K562 (cell line): ENCODE results near the gene TLX2. TPM values are rescaled to one million over a fixed set of nuclear protein-coding genes. Genes with fewer than 3 reads are reported as not detected.

Source experiments
- ARNT ChIP-seq, 2 experiments: fragments of 450-650 bp; IDR thresholded peaks; 2 replicates each; pipeline ENCODE4 v1.6.1; 2016; ENCODE audit warnings: mild to moderate bottlenecking in 1 of 2
- ATF3 ChIP-seq, 2 experiments: fragments of 450-650 bp in 1 of 2; sonication (generic) in 1 of 2; formaldehyde crosslinking in 1 of 2; IDR thresholded peaks in 1 of 2; conservative IDR thresholded peaks in 1 of 2; 2 replicates each; pipeline versions ENCODE4 v1.6.1 to v1.8.1; 2016 to 2023; ENCODE audit warnings: mild to moderate bottlenecking in 2 of 2, moderate library complexity in 2 of 2, inconsistent platforms in 1 of 2, missing genetic modification reagents in 1 of 2
- BCLAF1 ChIP-seq, 2 experiments: fragments of 450-650 bp in 1 of 2; IDR thresholded peaks; 2 replicates each; pipeline ENCODE4 v1.6.1; 2011 to 2017; ENCODE audit warnings: low read depth in 2 of 2, antibody characterized with exemption in 1 of 2, borderline replicate concordance in 1 of 2, low read length in 1 of 2, mild to moderate bottlenecking in 1 of 2, mixed read lengths in 1 of 2; ENCODE audit not compliant: control insufficient read depth in 1 of 2
- CREB1 ChIP-seq, 2 experiments: sonication (generic) in 1 of 2; formaldehyde crosslinking in 1 of 2; IDR thresholded peaks; 2 replicates each; pipeline versions ENCODE4 v1.6.1 to v1.8.0; 2012 to 2022; ENCODE audit warnings: inconsistent platforms in 1 of 2, mild to moderate bottlenecking in 1 of 2, missing genetic modification reagents in 1 of 2, moderate library complexity in 1 of 2
- ELF1 ChIP-seq: fragments of 200-800 bp; sonication (Bioruptor generic); IDR thresholded peaks from 2 replicates; pipeline ENCODE4 v1.6.1; 2016; ENCODE audit warnings: missing genetic modification characterization, missing compliant biosample characterization
- EP400 ChIP-seq: fragments of 450-650 bp; IDR thresholded peaks from 2 replicates; pipeline ENCODE4 v1.6.1; 2017; ENCODE audit warnings: antibody characterized with exemption, mild to moderate bottlenecking, moderate library complexity
- GABPA ChIP-seq: fragments of 200-800 bp; sonication (Bioruptor generic); conservative IDR thresholded peaks from 2 replicates; pipeline ENCODE4 v1.6.1; 2016; ENCODE audit warnings: low read depth, missing genetic modification characterization, missing compliant biosample characterization
- MED1 ChIP-seq: sonication (generic); formaldehyde crosslinking; IDR thresholded peaks from 2 replicates; pipeline ENCODE4 v1.8.1; 2023; ENCODE audit warnings: missing genetic modification reagents, borderline replicate concordance
- SNRNP70 ChIP-seq: fragments of 200-400 bp; formaldehyde crosslinking; optimal IDR thresholded peaks from 2 replicates; pipeline ENCODE3; 2017; ENCODE audit warnings: low read depth, low read length
- TAL1 ChIP-seq: fragments of 450-650 bp; IDR thresholded peaks from 2 replicates; pipeline ENCODE4 v1.6.1; 2016; ENCODE audit warnings: mild to moderate bottlenecking
- YY1 ChIP-seq, 3 experiments: IDR thresholded peaks; 2 replicates each; pipeline ENCODE4 v1.6.1; 2011; ENCODE audit warnings: low read length in 2 of 3, mild to moderate bottlenecking in 2 of 3, moderate library complexity in 2 of 3, borderline replicate concordance in 1 of 3, control low read depth in 1 of 3, low read depth in 1 of 3; ENCODE audit not compliant: insufficient read depth in 3 of 3, insufficient replicate concordance in 2 of 3, control insufficient read depth in 1 of 3, insufficient read length in 1 of 3; ENCODE audit errors: extremely low read depth in 1 of 3
- ZFX ChIP-seq: sonication (generic); formaldehyde crosslinking; IDR thresholded peaks from 2 replicates; pipeline ENCODE4 v1.8.0; 2022; ENCODE audit warnings: mild to moderate bottlenecking, missing genetic modification reagents, moderate library complexity
- ZNF12 ChIP-seq: sonication (generic); formaldehyde crosslinking; IDR thresholded peaks from 2 replicates; pipeline ENCODE4 v1.4.0; 2020; ENCODE audit warnings: mild to moderate bottlenecking, missing genetic modification reagents
- ZNF561 ChIP-seq: fragments of 450-650 bp; formaldehyde crosslinking; conservative IDR thresholded peaks from 2 replicates; pipeline ENCODE4 v1.4.0; 2020; ENCODE audit warnings: mild to moderate bottlenecking, moderate library complexity
- polyA plus RNA-seq, 8 experiments: library from polyadenylated mRNA; depleted of rRNA in 4 of 8; stranded (reverse) in 5 of 8; unstranded in 3 of 8; fragments of >200 nt; fragmentation: Nextera tagmentation in 2 of 8; fragmentation: Illumina TruSeq in 1 of 8; extraction: Ambion mirVana in 2 of 8; extraction: Trizol in 1 of 8; gene quantifications; 2 replicates each; pipeline versions ENCODE4 v1.2.1 to v1.2.3, GENCODE V29; 2011 to 2014; ENCODE audit warnings: inconsistent platforms in 1 of 8, missing spikeins in 1 of 8
- total RNA-seq, 7 experiments: library from RNA; depleted of rRNA in 6 of 7; stranded (reverse); fragments of >200 nt in 6 of 7; fragmentation: Illumina TruSeq in 2 of 7; extraction: Trizol in 2 of 7; gene quantifications; 2 replicates each; pipeline versions ENCODE4 v1.2.1 to v1.2.3, GENCODE V29; 2011 to 2021; ENCODE audit warnings: low replicate concordance in 1 of 7
- TF ChIP-seq, protein P1 (sequence below): fragments of 450-650 bp; formaldehyde crosslinking; IDR thresholded peaks from 2 replicates; pipeline ENCODE4 v1.4.0; 2020; ENCODE audit warnings: mild to moderate bottlenecking, moderate library complexity
- TF ChIP-seq, protein P2 (sequence below), 2 experiments: fragments of 450-650 bp; conservative IDR thresholded peaks; 2 replicates each; pipeline ENCODE4 v1.6.1; 2017; ENCODE audit warnings: mild to moderate bottlenecking in 2 of 2, moderate library complexity in 2 of 2

The TLX2 gene
- total and polyA plus RNA-seq, 9 of the 15 experiments (the other 6 are each of a cell fraction or from before 2014, with no cell fraction given): not detected

- no peak for TF ChIP-seq TAL1
- TF ChIP-seq ARNT (IDR thresholded peaks at IDR 0.05): 0 out of 4 replicates have a peak, but pooled peaks of 1 of the 2 experiments have one; percentile 14
- TF ChIP-seq, protein P1, sequence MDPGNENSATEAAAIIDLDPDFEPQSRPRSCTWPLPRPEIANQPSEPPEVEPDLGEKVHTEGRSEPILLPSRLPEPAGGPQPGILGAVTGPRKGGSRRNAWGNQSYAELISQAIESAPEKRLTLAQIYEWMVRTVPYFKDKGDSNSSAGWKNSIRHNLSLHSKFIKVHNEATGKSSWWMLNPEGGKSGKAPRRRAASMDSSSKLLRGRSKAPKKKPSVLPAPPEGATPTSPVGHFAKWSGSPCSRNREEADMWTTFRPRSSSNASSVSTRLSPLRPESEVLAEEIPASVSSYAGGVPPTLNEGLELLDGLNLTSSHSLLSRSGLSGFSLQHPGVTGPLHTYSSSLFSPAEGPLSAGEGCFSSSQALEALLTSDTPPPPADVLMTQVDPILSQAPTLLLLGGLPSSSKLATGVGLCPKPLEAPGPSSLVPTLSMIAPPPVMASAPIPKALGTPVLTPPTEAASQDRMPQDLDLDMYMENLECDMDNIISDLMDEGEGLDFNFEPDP (CRISPR knock-in tag): 0 out of 2 replicates have a peak, but pooled peaks have one; percentile 5
- TF ChIP-seq ATF3 (IDR thresholded peaks at IDR 0.05): peak; percentile 46; the same call in 1 of the 2 replicates
- TF ChIP-seq ATF3 (CRISPR knock-in tag; conservative IDR thresholded peaks at IDR 0.05): peak; percentile 39; the same call in 1 of the 2 replicates
- TF ChIP-seq ZNF561 (CRISPR knock-in tag): no peak
- TF ChIP-seq, protein P2, sequence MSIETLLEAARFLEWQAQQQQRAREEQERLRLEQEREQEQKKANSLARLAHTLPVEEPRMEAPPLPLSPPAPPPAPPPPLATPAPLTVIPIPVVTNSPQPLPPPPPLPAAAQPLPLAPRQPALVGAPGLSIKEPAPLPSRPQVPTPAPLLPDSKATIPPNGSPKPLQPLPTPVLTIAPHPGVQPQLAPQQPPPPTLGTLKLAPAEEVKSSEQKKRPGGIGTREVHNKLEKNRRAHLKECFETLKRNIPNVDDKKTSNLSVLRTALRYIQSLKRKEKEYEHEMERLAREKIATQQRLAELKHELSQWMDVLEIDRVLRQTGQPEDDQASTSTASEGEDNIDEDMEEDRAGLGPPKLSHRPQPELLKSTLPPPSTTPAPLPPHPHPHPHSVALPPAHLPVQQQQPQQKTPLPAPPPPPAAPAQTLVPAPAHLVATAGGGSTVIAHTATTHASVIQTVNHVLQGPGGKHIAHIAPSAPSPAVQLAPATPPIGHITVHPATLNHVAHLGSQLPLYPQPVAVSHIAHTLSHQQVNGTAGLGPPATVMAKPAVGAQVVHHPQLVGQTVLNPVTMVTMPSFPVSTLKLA (conservative IDR thresholded peaks at IDR 0.05): 0 out of 4 replicates have a peak, but pooled peaks of 1 of the 2 experiments have one; percentile 4
- TF ChIP-seq SNRNP70: no peak
- peak; percentile 67; the same call in 1 of the 2 replicates for TF ChIP-seq ZFX (CRISPR knock-in tag)
- 0 out of 2 replicates have a peak, but pooled peaks have one; percentile 11 for TF ChIP-seq ELF1 (tag)
- TF ChIP-seq MED1 (CRISPR knock-in tag): no peak
- TF ChIP-seq BCLAF1 (IDR thresholded peaks at IDR 0.05; ENCODE audit: borderline replicate concordance in 1 of 2, control insufficient read depth in 1 of 2, low read depth in 2 of 2, low read length in 1 of 2): no peak
- peak; percentile 5; the same call in 1 of the 2 replicates for TF ChIP-seq ZNF12 (CRISPR knock-in tag)
- no peak for TF ChIP-seq CREB1 (IDR thresholded peaks at IDR 0.05)
- peak; percentile 9; the same call in 1 of the 2 replicates for TF ChIP-seq CREB1 (CRISPR knock-in tag; IDR thresholded peaks at IDR 0.05)
- peak in 2 of 3 experiments; percentile 24 to 78 for TF ChIP-seq YY1 (IDR thresholded peaks at IDR 0.05; ENCODE audit: borderline replicate concordance in 1 of 3, control insufficient read depth in 1 of 3, extremely low read depth in 1 of 3, insufficient read depth in 3 of 3, insufficient read length in 1 of 3, insufficient replicate concordance in 2 of 3, low read depth in 1 of 3, low read length in 2 of 3)
- TF ChIP-seq GABPA: peak; percentile 3; the same call in 1 of the 2 replicates
- TF ChIP-seq EP400: 0 out of 2 replicates have a peak, but pooled peaks have one; percentile 0
Measured at GRCh38 chr2:74503506-74504475, 10.5 kb upstream of the TLX2 start (continued).
